Suppressor macrophage (primary cell): ENCODE measurements around the gene CHAC2.

Experiments
- DNase-seq, 4 experiments: peaks; one replicate each; pipeline ENCODE4 v3.0.0-alpha.2; 2020 to 2022

The CHAC2 gene

DNA sequence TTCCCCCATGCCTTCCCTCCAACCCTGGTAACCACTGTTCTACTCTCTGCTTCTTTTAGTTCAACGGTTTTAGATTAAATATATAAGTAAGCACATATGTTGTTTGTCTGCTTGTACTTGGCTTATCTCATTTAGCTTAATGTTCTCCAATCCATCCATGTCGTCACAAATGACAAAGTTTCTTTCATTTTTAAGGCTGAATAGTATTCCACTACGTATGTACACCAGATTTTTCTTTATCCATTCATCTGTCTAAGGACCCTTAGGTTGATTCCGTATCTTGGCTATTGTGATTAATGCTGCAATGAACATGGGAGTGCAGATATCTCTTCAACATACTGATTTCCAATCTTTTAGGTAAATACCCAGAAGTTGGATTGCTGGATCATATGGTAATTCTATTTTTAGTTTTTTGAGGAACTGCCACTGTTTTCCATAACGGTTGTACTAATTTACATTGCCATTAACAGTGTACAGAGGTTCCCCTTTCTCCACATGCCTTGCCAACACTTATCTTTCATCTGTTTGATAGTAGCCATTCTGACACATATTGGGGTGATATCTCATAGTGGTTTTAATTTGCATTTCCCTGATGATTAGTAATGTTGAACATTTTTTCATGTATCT, 11.0 kb downstream of the CHAC2 start:
- DNase-seq, result peak; percentile 13 to 71 (median 39)

DNA sequence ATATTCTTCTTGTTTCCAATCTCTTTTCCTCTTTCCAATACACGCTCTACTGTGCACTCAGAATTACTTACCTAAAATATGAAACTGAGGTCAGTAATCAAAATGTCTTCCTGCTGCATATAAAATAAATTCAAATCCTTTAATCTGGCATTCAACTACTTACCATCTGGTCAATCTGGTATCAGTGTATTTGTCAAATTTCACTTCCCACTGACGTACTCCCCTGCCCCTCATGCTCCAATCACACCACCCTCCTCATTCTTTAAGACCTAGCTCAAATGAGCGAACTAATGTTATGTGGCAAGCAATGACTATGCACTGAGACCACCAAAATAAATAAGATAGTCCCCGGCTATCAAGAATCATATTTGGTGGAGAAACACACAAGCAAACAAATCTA, 12.5 kb downstream of the CHAC2 start:
- DNase-seq, result no peak

DNA sequence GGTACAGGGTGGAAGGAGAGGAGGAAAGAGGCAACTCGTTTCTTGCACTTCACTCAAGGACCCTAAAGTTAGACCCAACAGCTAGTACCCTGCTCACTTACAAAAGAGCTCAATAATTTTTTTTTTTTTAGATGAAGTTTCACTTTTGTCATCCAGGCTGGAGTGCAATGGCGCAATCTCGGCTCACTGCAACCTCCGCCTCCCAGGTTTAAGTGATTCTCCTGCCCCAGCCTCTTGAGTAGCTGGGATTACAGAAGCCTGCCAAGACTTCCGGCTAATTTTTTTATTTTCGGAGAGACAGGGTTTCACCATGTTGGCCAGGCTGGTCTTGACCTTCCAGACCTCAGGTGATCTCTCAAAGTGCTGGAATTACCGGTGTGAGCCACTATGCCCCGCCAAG, 15.1 kb downstream of the CHAC2 start:
- no peak for DNase-seq

DNA sequence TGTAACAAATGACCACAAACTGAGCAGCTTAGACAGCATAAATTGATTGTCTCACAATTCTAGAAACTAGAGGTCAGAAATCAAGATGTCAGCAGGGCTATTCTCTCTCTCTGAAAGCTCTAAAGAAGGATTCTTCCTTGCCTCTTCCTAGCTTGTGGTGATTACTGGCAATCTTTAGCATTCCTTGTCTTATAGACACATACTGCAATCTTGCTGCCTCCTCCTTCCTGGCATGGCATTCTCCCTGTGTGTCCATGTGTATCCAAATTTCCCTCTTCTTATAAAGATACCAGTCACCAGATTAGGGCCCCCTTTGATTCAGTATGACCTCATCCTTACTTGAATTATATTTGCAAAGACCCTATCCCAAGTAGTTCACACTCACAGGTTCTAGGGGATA, 16.8 kb downstream of the CHAC2 start:
- no peak for DNase-seq

DNA sequence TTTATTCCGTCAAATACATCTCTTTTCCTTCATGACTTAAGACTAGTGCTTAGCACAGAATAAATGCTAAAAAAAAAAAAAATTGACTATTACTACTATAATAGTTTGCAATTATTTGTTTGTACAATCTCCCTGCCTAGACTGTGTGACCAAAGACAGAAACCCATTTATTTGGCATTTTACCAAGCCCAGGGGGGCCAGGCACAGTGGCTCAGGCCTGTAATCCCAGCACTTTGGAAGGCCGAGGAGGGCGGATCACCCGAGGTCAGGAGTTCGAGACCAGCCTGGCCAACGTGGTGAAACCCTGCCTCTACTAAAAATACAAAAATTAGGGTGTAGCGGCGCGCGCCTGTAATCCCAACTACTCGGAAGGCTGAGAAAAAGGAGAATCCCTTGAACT, 17.8 kb downstream of the CHAC2 start:
- DNase-seq, result no peak

DNA sequence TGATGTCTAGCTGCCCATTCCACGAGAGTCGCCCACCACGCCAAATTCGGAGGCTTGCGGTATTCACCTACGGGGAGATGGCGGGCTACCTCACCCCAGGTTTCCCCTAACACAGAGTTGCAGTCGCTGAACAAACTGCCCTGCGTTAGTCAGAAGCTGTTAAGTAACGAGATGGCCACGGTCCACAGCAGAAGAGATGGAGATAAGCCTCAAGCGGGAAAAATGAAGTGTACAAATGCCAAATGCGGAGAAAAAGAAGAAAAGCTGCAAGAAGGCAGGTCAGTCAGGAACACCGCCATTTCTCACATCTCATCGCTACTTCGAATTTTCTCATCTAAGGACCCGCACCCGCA, 18.7 kb downstream of the CHAC2 start:
- DNase-seq, result peak in 3 of 4 experiments; percentile 14 to 16 (median 15)

DNA sequence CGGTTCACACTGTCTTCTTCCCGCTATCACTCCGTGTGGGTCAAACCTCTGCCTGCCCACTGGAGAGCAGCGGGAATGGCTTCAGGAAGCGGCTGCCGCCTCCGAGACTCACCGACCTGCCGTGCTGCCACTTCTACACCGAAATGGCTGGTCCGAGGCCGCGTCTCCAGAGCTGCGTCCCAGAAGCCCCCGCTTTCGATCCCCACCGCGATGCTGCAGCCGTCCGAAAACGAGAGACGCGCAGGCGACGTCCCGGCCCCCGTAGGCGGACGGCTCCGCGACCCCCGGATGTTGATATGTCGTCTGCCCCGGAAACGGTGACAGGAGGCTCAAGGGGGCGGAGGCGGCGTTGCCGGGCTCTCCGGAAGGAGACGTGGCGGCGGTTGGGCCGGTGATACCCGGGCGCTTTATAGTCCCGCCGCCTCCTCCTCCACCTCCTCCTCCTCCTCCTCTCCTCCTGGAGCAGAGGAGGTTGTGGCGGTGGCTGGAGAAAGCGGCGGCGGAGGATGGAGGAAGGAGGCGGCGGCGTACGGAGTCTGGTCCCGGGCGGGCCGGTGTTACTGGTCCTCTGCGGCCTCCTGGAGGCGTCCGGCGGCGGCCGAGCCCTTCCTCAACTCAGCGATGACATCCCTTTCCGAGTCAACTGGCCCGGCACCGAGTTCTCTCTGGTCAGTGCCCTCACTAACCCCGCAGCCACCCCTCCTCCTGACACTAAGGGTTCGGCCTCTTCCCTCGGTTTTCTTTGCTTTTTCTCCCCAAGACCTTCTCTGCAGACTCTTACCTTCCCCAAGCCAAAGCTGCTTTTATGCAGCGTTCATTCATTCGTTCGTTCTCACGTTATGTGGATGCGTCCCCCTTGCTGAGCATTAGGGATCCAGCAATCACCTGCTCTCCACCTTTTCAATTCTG, 19.4 kb downstream of the CHAC2 start, which contains the start of the genes ASB3 and ERLEC1:
Gene ASB3, minus strand, starts transcription at position 249 of the 909 bp plus-strand sequence. CDS start 21,381 bp downstream, outside the sequence.
Gene ERLEC1, plus strand, starts transcription at position 340 of the 909 bp plus-strand sequence. Its CDS starts 167 bp downstream, at position 507.
- DNase-seq, result peak; percentile 76 to 92 (median 88)

DNA sequence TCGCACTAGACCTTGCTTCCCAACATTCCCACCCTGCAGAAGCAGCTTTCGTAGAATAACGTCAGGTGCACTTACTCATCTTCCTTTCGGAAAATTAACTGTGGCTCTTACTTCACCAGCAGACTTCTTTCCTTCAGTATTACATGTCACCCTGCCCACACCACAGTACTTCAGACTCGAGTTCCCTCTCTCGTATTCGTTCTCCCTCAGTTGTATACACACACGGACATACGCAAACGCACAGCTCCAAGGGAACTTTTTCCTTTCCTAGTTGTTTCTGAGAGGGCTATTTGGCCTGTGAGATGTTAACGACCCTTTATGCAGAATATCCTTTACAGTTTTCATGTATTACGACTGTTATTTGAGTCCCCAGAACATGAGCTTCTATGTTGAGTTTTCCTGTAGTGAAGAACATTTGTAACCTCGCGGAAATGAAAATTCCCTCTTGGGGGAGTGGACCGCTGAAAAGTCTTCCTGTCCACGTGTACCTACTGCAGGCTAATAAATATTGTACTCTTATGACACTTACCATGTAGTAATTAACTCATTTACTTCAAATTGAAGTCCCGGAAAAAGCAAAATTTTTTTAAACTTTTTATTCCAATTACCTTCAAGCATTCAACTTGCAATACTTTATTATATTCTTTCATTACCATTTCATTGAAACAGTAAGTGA, 20.1 kb downstream of the CHAC2 start:
- DNase-seq, result peak; percentile 45 to 66 (median 60)

DNA sequence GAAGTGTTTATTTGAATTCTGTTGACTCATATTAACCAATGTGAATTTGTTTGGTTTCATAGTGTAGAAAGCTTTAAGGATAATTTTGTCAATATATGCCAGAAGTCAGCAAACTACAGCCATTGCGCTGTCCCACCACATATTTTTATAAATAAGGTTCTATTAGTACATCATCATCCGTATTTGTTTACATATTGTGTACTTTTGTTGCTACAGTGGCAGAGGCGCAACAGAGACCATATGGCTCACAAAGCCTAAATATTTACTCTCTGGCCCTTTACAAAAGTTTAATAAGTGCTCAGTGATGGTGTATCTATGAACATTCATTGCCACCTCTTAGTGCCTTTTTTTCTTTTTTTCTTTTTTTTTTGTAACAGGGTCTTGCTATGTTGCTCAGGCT, 25.7 kb downstream of the CHAC2 start:
- DNase-seq, result no peak

DNA sequence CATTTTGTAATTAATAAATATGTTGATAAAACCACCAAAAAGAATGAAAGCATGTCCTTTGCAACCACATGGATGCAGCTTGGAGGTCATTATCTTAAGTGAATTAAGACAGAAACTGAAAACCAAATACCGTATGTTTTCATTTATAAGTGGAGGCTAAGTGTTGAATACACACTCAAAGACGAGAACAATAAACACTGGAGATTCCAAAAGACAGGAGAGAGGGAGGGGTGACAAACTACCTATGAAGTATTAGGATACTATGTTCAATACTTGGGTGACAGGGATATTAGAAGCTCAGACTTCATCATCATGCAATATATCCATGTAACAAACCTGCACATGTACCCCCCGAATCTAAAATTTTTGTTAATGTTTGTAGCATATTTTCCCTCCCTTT, 26.2 kb downstream of the CHAC2 start:
- DNase-seq, result no peak

DNA sequence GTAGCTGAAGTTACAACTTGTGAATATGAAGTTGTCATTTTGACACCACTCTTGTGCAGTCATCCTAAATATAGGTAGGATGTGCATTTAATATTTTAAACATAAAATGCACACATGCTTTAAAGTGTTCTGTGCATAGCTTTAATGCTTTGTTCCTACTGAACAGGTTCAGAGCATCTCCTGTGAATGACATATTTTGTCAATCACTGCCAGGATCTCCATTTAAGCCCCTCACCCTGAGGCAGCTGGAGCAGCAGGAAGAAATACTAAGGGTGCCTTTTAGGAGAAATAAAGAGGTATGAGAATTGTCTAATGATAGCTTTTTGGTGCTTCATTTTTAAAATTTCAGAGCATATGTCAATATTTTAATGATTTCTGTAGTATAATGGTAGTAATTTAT, 33.9 kb downstream of the CHAC2 start:
- no peak for DNase-seq

DNA sequence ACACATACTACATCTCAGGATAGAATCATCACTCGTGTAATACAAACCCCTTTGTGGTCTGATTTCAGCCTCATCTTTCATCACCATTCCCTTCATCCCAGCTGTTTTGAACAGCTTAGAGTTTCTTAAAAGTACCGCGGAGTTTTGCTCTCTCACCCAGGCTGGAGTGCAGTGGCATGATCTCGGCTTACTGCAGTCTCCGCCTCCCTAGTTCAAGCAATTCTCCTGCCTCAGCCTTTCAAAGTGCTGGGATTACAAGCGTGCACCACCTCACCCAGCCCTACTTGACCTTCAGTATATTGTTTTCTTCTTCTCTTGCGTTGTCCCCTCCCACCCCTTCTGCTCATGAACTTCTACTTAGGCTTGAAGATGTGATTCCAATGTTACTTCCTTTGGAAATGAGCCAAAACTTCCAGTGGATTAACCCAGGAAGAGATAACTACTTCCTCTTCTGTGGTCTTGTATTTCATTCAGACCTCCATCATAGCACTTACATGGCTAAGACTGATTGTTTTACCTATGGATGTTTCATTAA, 35.1 kb downstream of the CHAC2 start:
- peak in 3 of 4 experiments; percentile 6 to 54 (median 42) for DNase-seq

DNA sequence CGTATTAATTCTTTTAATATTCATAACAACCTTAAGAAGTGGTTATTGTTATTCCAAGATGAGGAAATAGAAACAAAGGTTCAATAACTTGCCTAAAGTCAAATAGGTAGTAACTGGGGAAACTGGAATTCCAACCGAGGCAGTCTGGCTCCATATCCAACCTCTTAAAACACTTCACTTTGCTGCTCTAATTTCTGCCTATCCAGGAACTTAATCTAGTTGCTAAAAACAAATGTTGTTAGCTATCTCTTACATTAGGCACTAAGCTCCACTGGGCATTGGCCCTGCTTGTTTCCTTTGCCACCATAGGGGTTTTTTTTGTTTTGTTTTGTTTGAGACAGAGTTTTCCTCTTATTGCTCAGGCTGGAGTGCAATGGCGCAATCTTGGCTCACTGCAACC, 44.0 kb downstream of the CHAC2 start:
- DNase-seq, result no peak

DNA sequence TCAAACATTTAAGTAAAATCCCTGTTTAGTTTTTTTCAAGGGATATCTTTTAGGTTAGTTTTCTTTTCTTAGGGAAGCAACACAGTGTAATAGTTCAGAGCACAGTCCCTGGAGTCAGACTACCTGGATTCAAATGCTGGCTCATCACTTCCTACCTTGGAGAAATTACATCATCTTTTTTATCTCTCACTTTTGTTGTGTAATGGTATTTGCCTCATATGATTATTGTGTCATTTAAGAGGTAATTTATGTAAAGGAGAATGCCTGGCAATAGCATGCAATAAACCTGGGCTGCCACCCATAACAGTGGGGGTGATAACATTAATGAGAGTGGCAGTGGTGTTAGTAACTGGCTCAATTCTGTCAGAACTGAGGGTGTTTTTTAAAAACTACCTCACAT, 45.5 kb downstream of the CHAC2 start:
- no peak for DNase-seq

DNA sequence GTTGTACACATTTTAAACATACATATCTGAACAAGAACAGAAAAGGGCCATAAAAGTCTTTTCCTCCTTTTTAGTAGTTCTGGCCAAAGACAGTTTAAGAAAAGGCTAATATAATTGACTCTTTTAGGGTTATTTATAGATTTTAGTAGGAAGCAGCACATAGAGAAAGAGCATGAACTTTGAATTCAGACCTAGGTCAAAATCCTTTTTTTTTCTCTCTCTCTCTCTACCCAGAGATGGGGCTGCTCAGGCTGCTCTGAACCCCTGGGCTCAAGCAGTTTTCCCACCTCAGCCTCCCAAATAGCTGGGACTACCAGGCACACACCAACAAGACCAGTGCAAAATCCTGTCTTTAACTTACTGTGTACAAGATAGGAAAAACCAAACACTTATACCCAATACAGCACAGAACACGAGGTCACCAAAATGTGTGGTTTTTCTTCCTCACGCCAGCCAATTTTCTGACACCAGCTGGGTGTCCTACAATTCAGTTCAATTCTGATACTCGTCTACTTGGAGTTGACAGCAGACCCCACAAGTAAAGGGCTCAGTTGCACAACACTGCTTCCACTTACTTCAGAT, 51.3 kb downstream of the CHAC2 start:
- no peak for DNase-seq

DNA sequence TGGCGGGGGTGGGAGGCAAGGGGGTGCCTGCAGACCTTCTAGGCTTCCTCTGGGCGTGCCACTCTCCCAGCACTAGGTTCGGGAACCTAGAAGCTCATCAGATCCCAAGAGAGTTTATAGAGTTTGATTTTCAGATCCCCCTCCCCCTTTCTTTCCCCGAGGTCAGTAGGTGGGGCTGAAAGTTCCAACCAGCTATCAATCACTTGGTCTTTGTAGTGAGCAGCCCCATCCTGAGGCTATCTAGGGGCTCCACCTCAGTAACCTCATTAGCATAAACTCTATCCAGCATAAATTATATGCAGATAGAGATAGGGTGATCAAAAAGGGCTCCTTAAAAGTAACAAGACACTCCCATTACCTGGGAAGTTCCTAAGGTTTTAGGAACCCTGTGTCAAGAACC, 52.0 kb downstream of the CHAC2 start:
- no peak for DNase-seq

DNA sequence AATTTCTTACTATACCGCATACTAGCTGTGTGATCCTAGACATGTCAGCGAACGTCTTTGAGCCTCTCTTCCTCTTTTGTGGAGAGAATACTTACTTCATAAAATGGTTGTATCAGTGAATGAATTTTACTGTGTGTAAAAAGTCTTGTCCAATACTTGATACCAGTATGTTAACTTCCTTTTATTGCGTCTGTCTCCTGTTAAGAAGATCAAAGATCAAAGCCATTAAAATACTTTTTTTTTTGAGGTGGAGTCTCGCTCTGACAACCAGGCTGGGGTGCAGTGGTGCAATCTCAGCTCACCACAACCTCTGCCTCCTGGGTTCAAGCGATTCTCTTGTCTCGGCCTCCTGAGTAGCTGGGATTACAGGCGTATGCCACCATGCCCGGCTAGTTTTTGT, 52.4 kb downstream of the CHAC2 start:
- DNase-seq, result no peak

DNA sequence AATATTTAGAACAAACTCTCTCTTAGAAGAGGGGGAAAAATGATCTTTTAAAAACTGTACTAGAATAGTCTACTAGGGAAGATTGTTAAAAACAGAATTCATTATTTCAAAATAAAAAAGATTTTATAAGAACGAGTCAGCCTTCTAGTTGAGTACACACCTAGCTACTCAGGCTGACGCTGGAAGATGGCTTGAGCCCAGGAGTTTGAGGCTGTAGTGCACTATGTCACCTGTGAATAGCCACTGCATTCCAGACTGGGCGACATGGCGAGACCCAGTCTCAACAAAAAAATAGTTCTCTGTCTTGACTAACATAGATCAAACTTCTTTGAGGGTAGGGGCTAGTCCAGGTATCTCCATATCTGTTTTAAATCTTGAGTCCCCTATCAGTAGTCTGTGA, 53.1 kb downstream of the CHAC2 start:
- DNase-seq, result no peak

DNA sequence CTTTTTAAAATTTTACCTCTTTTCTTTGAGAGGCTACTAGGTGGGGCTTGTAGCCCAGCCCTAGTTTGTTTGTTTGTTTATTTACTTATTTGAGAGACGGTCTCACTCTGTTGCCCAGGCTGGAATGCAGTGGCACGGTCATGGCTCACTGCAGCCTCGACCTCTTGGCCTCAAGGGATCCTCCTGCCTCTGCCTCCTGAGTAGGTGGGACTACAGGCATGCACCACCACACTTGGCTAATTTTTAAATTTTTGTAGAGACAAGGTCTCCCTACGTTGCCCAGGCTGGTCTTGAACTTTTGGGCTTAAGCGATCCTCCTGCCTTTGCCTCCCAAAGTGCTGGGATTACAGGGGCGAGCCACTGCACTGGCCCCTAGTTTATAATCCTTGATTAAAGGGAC, 54.2 kb downstream of the CHAC2 start:
- DNase-seq, result no peak

DNA sequence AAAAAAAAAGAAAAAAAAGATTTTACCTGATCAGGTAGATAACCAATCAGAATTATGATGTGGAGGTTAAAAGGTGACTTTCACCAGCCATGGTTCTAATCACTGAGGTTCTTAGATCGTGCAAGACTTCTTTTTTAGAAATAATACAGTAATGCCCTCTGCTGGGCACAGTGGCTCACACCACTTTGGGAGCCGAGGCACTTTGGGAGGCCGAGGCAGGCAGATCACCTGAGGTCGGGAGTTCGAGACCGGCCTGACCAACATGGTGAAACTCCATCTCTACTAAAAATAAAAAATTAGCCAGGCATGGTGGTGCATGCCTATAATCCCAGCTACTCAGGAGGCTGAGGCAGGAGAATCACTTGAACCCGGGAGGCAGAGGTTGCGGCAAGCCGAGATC, 56.0 kb downstream of the CHAC2 start:
- peak in 3 of 4 experiments; percentile 8 to 10 (median 10) for DNase-seq
